Thoracic aorta (tissue), 2 donors: ENCODE data around the gene ZNF112. TPM values are rescaled to one million over a fixed set of nuclear protein-coding genes. Genes with fewer than 3 reads are reported as not detected.

Experiments used
- ATAC-seq: fragments of 150-250 bp; one replicate; pipeline ENCODE4 v1.8.0; 2017; ENCODE audit warnings: low read depth; ENCODE audit not compliant: insufficient number of reproducible peaks, low FRiP score
- DNase-seq: peaks from one replicate; pipeline ENCODE4 v3.0.0-alpha.2; 2020; ENCODE audit warnings: low spot score
- H3K27ac ChIP-seq, 2 donors: fragments of 200-600 bp; sonication (generic); 1 replicate in 1 of 2; 2 replicates in 1 of 2; pipeline ENCODE4 v1.5.1; 2016; ENCODE audit warnings: mild to moderate bottlenecking in 2 of 2, moderate library complexity in 2 of 2
- H3K27me3 ChIP-seq: fragments of 200-600 bp; sonication (generic); replicated peaks from 2 replicates; pipeline ENCODE4 v1.6.0; 2016; ENCODE audit warnings: mild to moderate bottlenecking; ENCODE audit not compliant: insufficient read depth
- H3K36me3 ChIP-seq: fragments of 200-600 bp; sonication (generic); one replicate; pipeline ENCODE4 v1.5.1; 2016
- H3K4me1 ChIP-seq, 2 donors: fragments of 200-600 bp; sonication (generic); 1 replicate in 1 of 2; 2 replicates in 1 of 2; pipeline versions ENCODE4 v1.5.1 to v1.6.0; 2016; ENCODE audit warnings: low read depth in 2 of 2, mild to moderate bottlenecking in 1 of 2; ENCODE audit not compliant: control insufficient read depth in 1 of 2
- H3K4me3 ChIP-seq: fragments of 200-600 bp; sonication (generic); 2 replicates; pipeline ENCODE4 v1.5.1; 2016; ENCODE audit warnings: mild to moderate bottlenecking
- H3K9me3 ChIP-seq: fragments of 200-600 bp; sonication (generic); 2 replicates; pipeline ENCODE4 v1.5.1; 2016
- total RNA-seq, 2 donors: library from RNA; depleted of rRNA; stranded (reverse); fragments of >200 nt; gene quantifications; one replicate each; pipeline versions ENCODE4 v1.1.0 to v1.2.3, GENCODE V29; 2016
- TF ChIP-seq, protein P1 (sequence below): fragments of 200-600 bp; sonication (generic); IDR thresholded peaks from one replicate; pipeline ENCODE4 v1.5.1; 2019; ENCODE audit warnings: antibody characterized with exemption

The ZNF112 gene
- total RNA-seq, 2 donors from 2014 or later = 4.7 to 5.0 TPM

DNA sequence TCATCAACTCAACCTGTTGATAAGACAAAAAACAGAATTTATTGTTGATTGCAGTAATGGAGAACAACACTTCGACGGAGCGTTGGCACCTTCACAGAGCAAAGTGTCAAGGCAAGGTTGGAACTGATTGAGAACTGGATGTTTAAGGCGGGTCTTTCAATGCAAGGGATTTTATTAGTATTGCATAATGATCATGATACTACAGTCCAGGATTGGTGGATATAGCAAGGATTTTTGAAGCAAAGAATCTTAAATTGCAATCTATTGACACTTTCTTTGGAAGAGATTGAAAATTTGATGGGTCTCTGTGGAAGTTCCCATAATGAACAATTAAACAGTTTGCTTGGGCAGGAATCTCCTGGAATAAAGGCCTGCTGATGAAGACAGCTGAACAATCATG lies 51.0 kb downstream of the ZNF112 start:
- TF ChIP-seq, protein P1, sequence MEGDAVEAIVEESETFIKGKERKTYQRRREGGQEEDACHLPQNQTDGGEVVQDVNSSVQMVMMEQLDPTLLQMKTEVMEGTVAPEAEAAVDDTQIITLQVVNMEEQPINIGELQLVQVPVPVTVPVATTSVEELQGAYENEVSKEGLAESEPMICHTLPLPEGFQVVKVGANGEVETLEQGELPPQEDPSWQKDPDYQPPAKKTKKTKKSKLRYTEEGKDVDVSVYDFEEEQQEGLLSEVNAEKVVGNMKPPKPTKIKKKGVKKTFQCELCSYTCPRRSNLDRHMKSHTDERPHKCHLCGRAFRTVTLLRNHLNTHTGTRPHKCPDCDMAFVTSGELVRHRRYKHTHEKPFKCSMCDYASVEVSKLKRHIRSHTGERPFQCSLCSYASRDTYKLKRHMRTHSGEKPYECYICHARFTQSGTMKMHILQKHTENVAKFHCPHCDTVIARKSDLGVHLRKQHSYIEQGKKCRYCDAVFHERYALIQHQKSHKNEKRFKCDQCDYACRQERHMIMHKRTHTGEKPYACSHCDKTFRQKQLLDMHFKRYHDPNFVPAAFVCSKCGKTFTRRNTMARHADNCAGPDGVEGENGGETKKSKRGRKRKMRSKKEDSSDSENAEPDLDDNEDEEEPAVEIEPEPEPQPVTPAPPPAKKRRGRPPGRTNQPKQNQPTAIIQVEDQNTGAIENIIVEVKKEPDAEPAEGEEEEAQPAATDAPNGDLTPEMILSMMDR = no peak
- ATAC-seq (no peak), DNase-seq (no peak)
- Histone ChIP-seq H3K9me3 (peaks cover 12% of the 10 kb centered on the region), H3K4me3 (peak overlapping the region; percentile 79), H3K36me3 (peaks cover 6% of the 10 kb centered on the region), H3K4me1 (peaks cover 3 to 11% of the 10 kb centered on the region in 2 donors), H3K27me3 (no peaks in the 10 kb centered on the region), H3K27ac (no peak overlapping the region)

DNA sequence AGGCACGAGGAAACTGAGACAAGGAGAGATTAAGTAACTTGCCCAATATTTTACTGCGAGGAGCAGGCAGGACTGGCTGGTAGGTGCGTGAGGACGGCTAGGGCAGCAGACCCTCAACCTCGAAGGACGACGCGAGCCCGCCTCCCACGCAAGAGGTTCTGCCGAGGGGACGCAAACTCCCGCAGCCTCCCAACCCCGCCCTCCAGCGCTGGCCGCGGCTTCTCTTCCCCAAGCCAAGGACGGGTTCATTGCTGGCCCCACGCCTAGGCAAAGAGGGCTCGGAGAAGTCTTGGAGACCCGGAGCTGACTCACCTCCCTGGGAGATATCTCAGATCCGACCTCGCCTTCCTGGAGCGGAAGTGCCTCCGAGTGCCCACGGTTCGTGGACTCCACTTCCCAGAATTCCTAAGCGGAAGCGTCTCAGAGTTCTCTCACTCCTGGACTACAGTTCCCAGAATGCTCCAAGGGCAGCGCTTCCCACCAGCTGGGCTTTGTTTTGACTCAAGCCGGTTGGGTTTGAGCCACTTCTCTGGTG lies 51.8 kb downstream of the ZNF112 start, which contains the start of gene ZNF235:
TSS of gene ZNF235 (minus strand) at position 367 of the 535 bp plus-strand sequence. CDS start 1,621 bp downstream, outside the sequence.
- DNase-seq (peak; percentile 82), ATAC-seq (peak; percentile 96)
- TF ChIP-seq, protein P1 = no peak
- Histone ChIP-seq H3K4me3 (peak within 1 kb of the TSS; percentile 79), H3K36me3 (peaks cover 10% of the 10 kb centered on the region), H3K4me1 (peaks cover 3 to 11% of the 10 kb centered on the region in 2 donors), H3K27ac (peak within 1 kb of the TSS; percentile 50 to 69), H3K9me3 (peaks cover 8% of the 10 kb centered on the region), H3K27me3 (no peaks in the 10 kb centered on the region)

DNA sequence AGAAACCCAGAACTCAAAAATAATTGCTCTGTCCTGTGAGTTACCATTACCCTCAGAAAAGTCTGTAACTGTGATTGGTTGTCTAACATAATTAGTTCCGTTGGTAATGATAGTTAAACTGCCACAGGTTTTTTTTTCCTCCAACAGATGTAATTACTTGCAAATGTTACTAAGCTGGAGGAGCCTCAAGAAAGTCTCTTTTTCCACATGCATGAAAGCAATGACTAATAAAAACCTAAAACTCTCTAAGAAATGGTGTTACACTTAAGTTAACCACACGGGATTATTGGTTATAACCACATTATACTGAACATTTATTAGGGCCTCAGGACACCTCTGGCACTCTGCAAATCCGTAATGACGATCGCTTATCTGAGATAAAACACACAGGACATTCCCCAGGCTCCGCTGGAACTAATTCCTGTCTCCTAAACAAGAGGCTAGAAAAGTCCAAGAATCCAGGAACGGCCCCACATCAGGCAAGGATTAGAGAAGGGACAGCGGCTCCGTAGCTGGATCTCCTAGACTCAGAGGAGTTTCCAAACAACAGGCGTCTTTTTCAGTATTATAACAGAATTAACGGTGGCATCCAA lies 52.4 kb downstream of the ZNF112 start:
- Histone ChIP-seq H3K27ac (peak overlapping the region; percentile 50 to 69), H3K9me3 (peaks cover 8% of the 10 kb centered on the region), H3K27me3 (no peaks in the 10 kb centered on the region), H3K4me1 (peaks cover 3 to 11% of the 10 kb centered on the region in 2 donors), H3K36me3 (peaks cover 16% of the 10 kb centered on the region), H3K4me3 (peak overlapping the region; percentile 79)
- ATAC-seq = no peak
- TF ChIP-seq, protein P1 = no peak
- DNase-seq = no peak

DNA sequence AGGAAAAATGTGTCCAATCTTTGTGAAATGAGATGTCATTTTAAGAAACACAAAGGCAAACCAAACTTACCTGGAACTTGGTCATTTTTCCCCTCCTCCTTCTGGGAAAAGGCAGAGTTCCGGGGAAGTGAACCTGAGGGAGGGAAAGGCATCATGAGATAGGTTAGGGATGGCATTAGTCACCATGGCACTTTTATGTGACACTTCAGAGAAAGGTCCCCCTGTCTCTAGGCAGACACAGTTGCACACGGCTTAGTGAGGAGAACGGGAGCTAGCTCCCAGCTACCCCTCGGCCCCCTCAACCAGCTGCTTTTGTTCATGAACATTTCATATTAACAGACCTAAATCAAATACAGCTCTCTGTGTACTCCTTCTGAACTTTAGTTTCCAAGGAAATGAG lies 53.2 kb downstream of the ZNF112 start:
- peaks cover 3% of the 10 kb centered on the region for H3K9me3 ChIP-seq
- H3K4me1 ChIP-seq = peaks cover 3 to 11% of the 10 kb centered on the region in 2 donors
- no peak for ATAC-seq
- H3K4me3 ChIP-seq = no peak overlapping the region
- H3K27ac ChIP-seq = no peak overlapping the region
- H3K27me3 ChIP-seq = no peaks in the 10 kb centered on the region
- H3K36me3 ChIP-seq = peaks cover 24% of the 10 kb centered on the region
- TF ChIP-seq, protein P1 = no peak
- DNase-seq = no peak

DNA sequence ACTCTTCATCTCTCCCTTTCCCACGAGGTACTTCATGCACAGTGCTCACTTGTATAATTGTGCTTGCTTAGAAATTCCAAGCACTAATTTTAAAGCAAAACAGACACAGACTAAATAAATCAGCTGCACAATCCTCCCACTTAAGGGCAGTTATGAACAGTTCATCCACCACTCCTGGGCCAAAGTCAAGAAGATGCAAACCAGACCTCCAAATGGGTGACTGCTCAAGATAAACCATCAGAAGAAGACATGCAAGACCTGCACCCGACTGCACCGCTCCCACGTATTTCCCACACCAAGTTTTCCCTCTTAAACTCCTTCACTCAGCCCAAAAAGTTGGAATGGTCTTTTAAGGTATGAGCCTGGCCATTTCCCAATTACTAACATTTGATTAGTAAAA lies 71.5 kb downstream of the ZNF112 start:
- no peak overlapping the region for H3K4me3 ChIP-seq
- peaks cover 91% of the 10 kb centered on the region for H3K9me3 ChIP-seq
- no peaks in the 10 kb centered on the region for H3K4me1 ChIP-seq
- no peak for DNase-seq
- peaks cover 31% of the 10 kb centered on the region for H3K36me3 ChIP-seq
- no peaks in the 10 kb centered on the region for H3K27me3 ChIP-seq
- no peak overlapping the region for H3K27ac ChIP-seq
- ATAC-seq = no peak
- TF ChIP-seq, protein P1 = no peak
